Measurements from ENCODE around the gene FBRSL1. TPM values are rescaled to one million over a fixed set of nuclear protein-coding genes. Genes with fewer than 3 reads are reported as not detected.

Gene FBRSL1
- total and polyA plus RNA-seq, 2 of the 8 experiments (the other 6 are each of a cell fraction or from before 2014, with no cell fraction given): 18.4 to 109 TPM

DNA sequence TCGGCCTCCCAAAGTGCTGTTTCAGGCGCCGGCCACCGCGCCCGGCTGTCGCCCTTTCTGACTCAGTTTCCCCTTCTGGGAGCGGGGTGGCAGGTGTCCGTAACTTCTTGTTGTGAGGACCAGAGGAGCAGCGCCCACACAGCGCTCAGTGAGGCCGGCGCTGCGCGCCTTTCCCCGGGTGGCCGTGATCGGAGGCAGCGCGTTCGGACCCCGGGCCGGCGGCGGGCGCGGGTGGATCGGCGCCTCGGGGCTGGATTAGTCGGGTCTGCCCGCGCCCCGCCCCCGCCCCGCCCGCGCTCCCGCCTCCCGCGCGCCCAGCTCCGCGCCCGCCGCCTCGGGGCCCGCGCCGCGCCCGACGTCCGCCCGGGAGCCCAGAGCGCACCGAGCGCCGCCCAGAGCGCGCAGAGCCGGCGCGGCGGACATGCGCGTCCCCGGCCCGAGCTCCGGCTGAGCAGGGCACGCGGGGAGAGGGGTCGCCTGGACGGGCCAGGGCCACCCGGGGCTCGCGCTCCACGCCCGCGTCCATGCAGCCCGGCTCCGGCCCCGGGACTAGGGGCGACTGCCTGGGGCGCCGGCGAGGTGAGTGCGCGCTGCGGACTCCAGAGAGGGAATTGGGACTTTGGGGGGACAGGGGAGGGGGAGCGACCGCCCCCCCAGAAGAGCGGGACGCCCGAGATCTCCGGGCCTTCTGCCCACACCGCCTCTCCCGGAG is 69.9 kb downstream of the FBRSL1 start:
- H2BK12ac ChIP-seq (ENCODE audit: low read depth, low read length): no peak overlapping the region
- TF ChIP-seq BACH1 (IDR thresholded peaks at IDR 0.05; ENCODE audit: low read length) (no peak), TBP (IDR thresholded peaks at IDR 0.05; ENCODE audit: low read depth, low read length) (no peak), RBBP5 (IDR thresholded peaks at IDR 0.05; ENCODE audit: borderline replicate concordance, low read depth, low read length) (no peak), CTBP2 (IDR thresholded peaks at IDR 0.05; ENCODE audit: borderline replicate concordance, insufficient read depth, insufficient read length, low read length) (no peak), TAF1 (IDR thresholded peaks at IDR 0.05; ENCODE audit: low read depth, low read length) (0 out of 2 replicates have a peak, but pooled peaks have one; percentile 19), HDAC6 (IDR thresholded peaks at IDR 0.05; ENCODE audit: low read depth, low read length) (no peak), BCL11A (IDR thresholded peaks at IDR 0.05; ENCODE audit: low read depth in 2 of 2, low read length in 2 of 2) (no peak), KDM4A (IDR thresholded peaks at IDR 0.05; ENCODE audit: low read depth, low read length, severe bottlenecking) (peak; percentile 79), EP300 (IDR thresholded peaks at IDR 0.05; ENCODE audit: borderline replicate concordance in 1 of 2, low read depth in 2 of 2, low read length in 2 of 2) (no peak), SIRT6 (IDR thresholded peaks at IDR 0.05; ENCODE audit: low read length) (no peak), TEAD4 (IDR thresholded peaks at IDR 0.05; ENCODE audit: low read depth, low read length) (no peak), YY1 (IDR thresholded peaks at IDR 0.05; ENCODE audit: low read depth, low read length) (no peak)

More for the DNA sequence above, 69.9 kb downstream of the FBRSL1 start:
- Histone ChIP-seq H2AK5ac (ENCODE audit: low read depth, low read length) (no peak overlapping the region), H3K18ac (ENCODE audit: extremely low read depth, low read length) (peak overlapping the region; percentile 32), H2BK5ac (ENCODE audit: low read depth, low read length) (no peak overlapping the region), H3K14ac (ENCODE audit: insufficient read length) (no peak overlapping the region), H3K9me3 (ENCODE audit: insufficient read depth in 2 of 2, low read depth in 1 of 2, low read length in 1 of 2) (no peaks in the 10 kb centered on the region), H4K5ac (ENCODE audit: insufficient read length, low read depth, low read length) (no peak overlapping the region), H2AFZ (ENCODE audit: low read length) (no peak overlapping the region), H3K4me2 (ENCODE audit: insufficient read depth in 1 of 2, low read depth in 2 of 2, low read length in 2 of 2) (peak overlapping the region; percentile 33 to 76), H3K56ac (replicated peaks; ENCODE audit: insufficient read length, low read depth, low read length) (peak overlapping the region; percentile 90), H3K27me3 (replicated peaks in 1 of 4; ENCODE audit: control insufficient read depth in 3 of 4, extremely low read depth in 1 of 4, insufficient read depth in 3 of 4, low read length in 3 of 4) (peaks cover 8 to 43% (median 36%) of the 10 kb centered on the region in 4 experiments), H3K23ac (ENCODE audit: insufficient read length) (no peak overlapping the region), H3K79me1 (ENCODE audit: low read depth, low read length) (peaks cover 7% of the 10 kb centered on the region; the same call in 1 of the 2 replicates), H2BK15ac (ENCODE audit: low read length) (no peak overlapping the region), H3K4ac (replicated peaks; ENCODE audit: insufficient read length, low read depth, low read length) (no peak overlapping the region), H2BK20ac (ENCODE audit: low read length) (no peak overlapping the region), H3K36me3 (ENCODE audit: control insufficient read depth in 2 of 4, insufficient read depth in 4 of 4, low read length in 3 of 4) (no peaks in the 10 kb centered on the region), H3K23me2 (ENCODE audit: low read depth, low read length) (peaks cover 5% of the 10 kb centered on the region; the same call in 1 of the 2 replicates), H3K79me2 (ENCODE audit: control insufficient read depth in 1 of 2, insufficient read depth in 2 of 2, low read length in 2 of 2) (peaks cover 7 to 25% of the 10 kb centered on the region in 2 experiments; a peak in 2 of 4 replicates), H4K91ac (replicated peaks; ENCODE audit: insufficient read length, low read length) (no peak overlapping the region), H3K4me3 (ENCODE audit: extremely low read depth in 1 of 4, insufficient read depth in 2 of 4, low read depth in 3 of 4, low read length in 4 of 4) (peak overlapping the region; percentile 79 to 94 (median 90)), H4K8ac (ENCODE audit: extremely low read depth, insufficient read depth, low read length) (peak overlapping the region; percentile 89), H4K20me1 (replicated peaks in 1 of 2; ENCODE audit: control insufficient read depth in 1 of 2, insufficient read depth in 2 of 2, low read length in 2 of 2) (peaks cover 22 to 27% of the 10 kb centered on the region in 2 experiments), H3K4me1 (replicated peaks in 1 of 4; ENCODE audit: control insufficient read depth in 3 of 4, insufficient read depth in 4 of 4, low read length in 3 of 4) (peaks cover 0 to 10% (median 6%) of the 10 kb centered on the region in 4 experiments; a peak in 5 of 7 replicates), H3K9ac (replicated peaks in 1 of 4; ENCODE audit: extremely low read depth in 1 of 4, low read depth in 3 of 4, low read length in 3 of 4) (peak overlapping the region; percentile 32 to 83 (median 70); a peak in 6 of 7 replicates), H2BK120ac (replicated peaks; ENCODE audit: low read depth, low read length) (no peak overlapping the region), H3K27ac (ENCODE audit: low read depth, low read length) (0 out of 2 replicates have a peak overlapping the region, but pooled peaks have one; percentile 74)
- CTCF ChIA-PET (ENCODE audit: partially characterized antibody): interaction anchor here (0.7 to 2.8 kb wide), 10 partner anchors 10 to 145 kb away, joined by 3 to 22 read pairs (median 4); no protein-coding TSS in a partner anchor
- no peak for FAIRE-seq
- DNase-seq (ENCODE audit: low read depth in 1 of 2, low spot score in 2 of 2): peak in 1 of 2 experiments; percentile 77
- POLR2A ChIA-PET (ENCODE audit: partially characterized antibody): interaction anchor here (0.7 to 2.6 kb wide), 14 partner anchors 8 to 126 kb away, joined by 3 to 11 read pairs (median 4); partner anchors contain the start of gene P2RX2
- 4% methylated on average over 35 of the region's 98 CpGs; no CpG with 5 or more reads in 1 of the 2 experiments for WGBS, 2 experiments (ENCODE audit: extremely low coverage in 1 of 2, insufficient coverage in 1 of 2, insufficient read length in 1 of 2, insufficient replicate concordance in 2 of 2, low coverage in 1 of 2, low lambda C conversion rate in 2 of 2, missing lambda C conversion rate in 1 of 2)
